Spleen (tissue), 7 donors: Measurements from ENCODE around the gene CASTOR1.

Experiments
- CTCF ChIP-seq, 11 experiments: fragments of 200-600 bp in 7 of 11; fragments of 450-650 bp in 4 of 11; sonication (generic) in 4 of 11; IDR thresholded peaks in 8 of 11; conservative IDR thresholded peaks in 3 of 11; 1 replicate in 7 of 11; 2 replicates in 4 of 11; pipeline versions ENCODE4 v1.4.0 to v1.8.0; 2016 to 2021; ENCODE audit warnings: antibody characterized with exemption in 11 of 11, inconsistent platforms in 4 of 11, mild to moderate bottlenecking in 1 of 11
- POLR2A ChIP-seq, 3 donors: fragments of 450-650 bp; IDR thresholded peaks; one replicate each; pipeline ENCODE4 v1.5.1; 2017; ENCODE audit warnings: antibody characterized with exemption in 3 of 3, mild to moderate bottlenecking in 1 of 3
- POLR2AphosphoS5 ChIP-seq, 3 donors: sonication (generic); formaldehyde crosslinking; IDR thresholded peaks; one replicate each; pipeline ENCODE4 v1.5.1; 2017; ENCODE audit warnings: antibody characterized with exemption in 3 of 3
- donor health status: DM: no; HTN: no; CAD: no; lungs with moderate emphysema.
- donor health status: DM: no; HTN: no; CAD: no.
- donor health status: DM: no; HTN: no; CAD: no.

- TF ChIP-seq POLR2AphosphoS5 (IDR thresholded peaks at IDR 0.05) (peak in 2 of 3 donors; percentile 47 to 62), POLR2A (IDR thresholded peaks at IDR 0.05) (no peak), CTCF (IDR thresholded peaks at IDR 0.05 in 8 of 11, conservative IDR thresholded peaks at IDR 0.05 in 3 of 11) (no peak)
Observed at GRCh38 chr22:30272781-30273601, 16.3 kb downstream of the CASTOR1 start.
